Glomerular visceral epithelial cell (primary cell): ENCODE measurements around the gene F12.
"Not testable (repeated sequence)": the region's sequence is repeated elsewhere in the genome, so short reads cannot be mapped to it uniquely, and the experiment has no call there.

Source experiments
- DNase-seq: peaks from one replicate; pipeline ENCODE4 v3.0.0-alpha.2; 2016; ENCODE audit errors: extremely low spot score

The F12 gene

GRCh38 chr5:177388521-177389052 lies 20.8 kb downstream of the F12 start:
- DNase-seq = no peak

- DNase-seq = no peak
Measured at GRCh38 chr5:177387405-177387804, 22.0 kb downstream of the F12 start.

GRCh38 chr5:177386542-177386941 lies 22.8 kb downstream of the F12 start:
- DNase-seq = no peak

GRCh38 chr5:177385720-177386119 lies 23.6 kb downstream of the F12 start:
- DNase-seq = no peak

- DNase-seq = no peak
Measured at GRCh38 chr5:177384134-177384533, 25.2 kb downstream of the F12 start, which contains the start of gene SLC34A1. SLC34A1 (plus strand) TSS chr5:177384434; CDS start chr5:177385742, 1,308 bp downstream.

GRCh38 chr5:177383181-177383580 lies 26.2 kb downstream of the F12 start:
- no peak for DNase-seq

- no peak for DNase-seq
Measured at GRCh38 chr5:177382423-177383029, 26.8 kb downstream of the F12 start.

- no peak for DNase-seq
Measured at GRCh38 chr5:177380805-177381126, 28.6 kb downstream of the F12 start.

- peak; percentile 85 for DNase-seq
Measured at GRCh38 chr5:177378884-177379883, 30.2 kb downstream of the F12 start.

- DNase-seq = no peak
Measured at GRCh38 chr5:177377851-177378776, 31.2 kb downstream of the F12 start.

- DNase-seq = no peak
Measured at GRCh38 chr5:177376107-177376506, 33.3 kb downstream of the F12 start.

- not testable (repeated sequence) for DNase-seq
Measured at GRCh38 chr5:177375516-177375915, 33.8 kb downstream of the F12 start.

GRCh38 chr5:177374211-177374610 lies 35.2 kb downstream of the F12 start:
- no peak for DNase-seq

GRCh38 chr5:177373806-177374205 lies 35.6 kb downstream of the F12 start:
- DNase-seq = no peak

- DNase-seq = no peak
Measured at GRCh38 chr5:177372910-177373309, 36.5 kb downstream of the F12 start.

- no peak for DNase-seq
Measured at GRCh38 chr5:177372034-177372896, 37.1 kb downstream of the F12 start.

GRCh38 chr5:177371120-177372033 lies 38.0 kb downstream of the F12 start:
- no peak for DNase-seq

GRCh38 chr5:177370488-177371119 lies 38.8 kb downstream of the F12 start:
- peak; percentile 94 for DNase-seq
